OCI-LY1 (cell line): ENCODE measurements around the gene EFNB1.

ENCODE experiments used
- H2AFZ ChIP-seq: fragments of 200-600 bp; sonication (generic), shearing (Covaris generic); 2 replicates; pipeline ENCODE4 v1.6.0; 2014; ENCODE audit warnings: antibody characterized with exemption, mild to moderate bottlenecking, low read length
- H3F3A ChIP-seq: fragments of 200-600 bp; sonication (generic), shearing (Covaris generic); 2 replicates; pipeline ENCODE4 v1.6.0; 2014; ENCODE audit warnings: mild to moderate bottlenecking, antibody characterized with exemption, low read length, moderate library complexity; ENCODE audit not compliant: insufficient read depth
- H3K27ac ChIP-seq: fragments of 200-600 bp; sonication (generic); 2 replicates; pipeline ENCODE4 v1.5.1; 2014; ENCODE audit warnings: low read length, mixed run types, mild to moderate bottlenecking, low read depth; ENCODE audit not compliant: poor library complexity, severe bottlenecking
- H3K27me3 ChIP-seq: fragments of 200-600 bp; sonication (generic); 2 replicates; pipeline ENCODE4 v1.6.0; 2014; ENCODE audit warnings: antibody characterized with exemption, mild to moderate bottlenecking, low read length, moderate library complexity; ENCODE audit not compliant: insufficient read depth
- H3K36me3 ChIP-seq: fragments of 200-600 bp; sonication (generic); 2 replicates; pipeline ENCODE4 v1.6.1; 2014; ENCODE audit warnings: mild to moderate bottlenecking, antibody characterized with exemption, low read length, moderate library complexity, mixed read lengths; ENCODE audit not compliant: insufficient read depth
- H3K4me1 ChIP-seq: fragments of 200-600 bp; sonication (generic); 2 replicates; pipeline ENCODE4 v1.5.1; 2014; ENCODE audit warnings: mild to moderate bottlenecking, low read length, moderate library complexity; ENCODE audit not compliant: insufficient read depth, severe bottlenecking
- H3K4me2 ChIP-seq: fragments of 200-600 bp; sonication (generic), shearing (Covaris generic); 2 replicates; pipeline ENCODE4 v1.6.1; 2014; ENCODE audit warnings: low read length
- H3K4me3 ChIP-seq: fragments of 200-600 bp; sonication (generic); 2 replicates; pipeline ENCODE4 v1.5.1; 2014; ENCODE audit warnings: low read length, low read depth, mild to moderate bottlenecking, mixed read lengths; ENCODE audit not compliant: poor library complexity, severe bottlenecking
- H3K79me2 ChIP-seq: fragments of 200-600 bp; shearing (Covaris generic); 2 replicates; pipeline ENCODE4 v1.6.1; 2016; ENCODE audit warnings: mixed run types, low read length, mixed read lengths; ENCODE audit not compliant: insufficient read depth
- H3K9ac ChIP-seq: fragments of 200-600 bp; sonication (generic), shearing (Covaris generic); 2 replicates; pipeline ENCODE4 v1.6.1; 2014; ENCODE audit warnings: mild to moderate bottlenecking, low read length, mixed read lengths
- H3K9me2 ChIP-seq: fragments of 200-600 bp; sonication (generic), shearing (Covaris generic); 2 replicates; pipeline ENCODE4 v1.6.1; 2014; ENCODE audit warnings: low read depth, mild to moderate bottlenecking, low read length, mixed read lengths
- H3K9me3 ChIP-seq: fragments of 200-600 bp; shearing (Covaris generic); 2 replicates; pipeline ENCODE4 v1.6.1; 2014; ENCODE audit warnings: low read length, mixed read lengths
- H4K20me1 ChIP-seq: fragments of 200-600 bp; sonication (generic), shearing (Covaris generic); 2 replicates; pipeline ENCODE4 v1.6.0; 2016; ENCODE audit warnings: mild to moderate bottlenecking, low read length; ENCODE audit not compliant: insufficient read depth
- EZH2 ChIP-seq: fragments of 200-600 bp; sonication (generic), shearing (Covaris generic); IDR thresholded peaks from 2 replicates; pipeline ENCODE4 v1.8.0; 2017; ENCODE audit warnings: borderline replicate concordance, mixed run types, mild to moderate bottlenecking, antibody characterized with exemption, low read length, moderate library complexity, mixed read lengths
- TF ChIP-seq, protein P1 (sequence below): fragments of 200-600 bp; sonication (generic), shearing (Covaris generic); IDR thresholded peaks from 2 replicates; pipeline ENCODE4 v1.5.1; 2017; ENCODE audit warnings: mild to moderate bottlenecking, antibody characterized with exemption, low read length, moderate library complexity, mixed read lengths

Gene EFNB1

DNA sequence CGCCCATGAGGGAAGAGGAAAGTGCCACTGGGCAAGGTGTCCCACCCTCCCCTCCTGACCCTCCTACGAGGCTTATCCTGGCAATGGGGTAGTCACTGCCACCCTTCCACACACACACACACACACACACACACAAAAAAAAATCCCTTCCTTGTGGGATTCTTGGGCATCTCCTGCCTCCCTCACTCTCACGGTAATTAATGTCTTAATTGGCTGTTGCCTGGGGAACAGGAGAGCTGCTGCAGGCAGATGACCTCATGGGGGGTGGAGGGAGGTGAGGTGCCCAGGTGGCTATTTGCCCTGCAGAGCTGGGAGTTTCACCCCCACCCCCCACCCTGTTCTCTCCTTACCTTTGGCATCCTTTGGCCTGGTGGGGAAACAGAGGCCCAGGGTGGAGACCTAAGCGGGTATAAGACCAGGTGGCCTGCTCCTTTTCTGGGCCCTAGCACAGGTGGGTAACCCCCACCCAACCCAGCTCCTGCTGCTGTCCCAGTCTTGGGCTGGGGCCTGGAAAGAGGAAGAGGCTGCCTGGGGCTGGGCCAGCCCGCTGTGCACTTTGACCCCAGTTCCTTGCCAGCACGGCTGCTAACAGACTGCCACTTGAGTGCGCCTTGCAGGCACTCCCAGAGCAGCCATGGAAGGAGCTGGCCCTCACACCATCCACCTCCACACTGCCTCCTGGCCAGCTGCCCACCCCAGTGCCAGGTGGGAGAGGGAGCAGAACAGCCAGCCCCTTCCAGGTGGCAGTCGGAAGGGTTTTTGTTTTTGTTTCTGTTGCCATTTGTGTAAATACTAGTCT, 12.6 kb downstream of the EFNB1 start:
- Histone ChIP-seq H3K4me1 (no peaks in the 10 kb centered on the region), H3F3A (no peaks in the 10 kb centered on the region), H3K79me2 (no peaks in the 10 kb centered on the region), H3K4me3 (no peak overlapping the region), H3K9ac (no peak overlapping the region), H4K20me1 (no peaks in the 10 kb centered on the region), H3K36me3 (no peaks in the 10 kb centered on the region), H3K4me2 (no peak overlapping the region), H3K9me3 (no peaks in the 10 kb centered on the region), H3K9me2 (no peaks in the 10 kb centered on the region), H3K27me3 (no peaks in the 10 kb centered on the region), H3K27ac (no peak overlapping the region), H2AFZ (no peak overlapping the region)
- TF ChIP-seq, protein P1, sequence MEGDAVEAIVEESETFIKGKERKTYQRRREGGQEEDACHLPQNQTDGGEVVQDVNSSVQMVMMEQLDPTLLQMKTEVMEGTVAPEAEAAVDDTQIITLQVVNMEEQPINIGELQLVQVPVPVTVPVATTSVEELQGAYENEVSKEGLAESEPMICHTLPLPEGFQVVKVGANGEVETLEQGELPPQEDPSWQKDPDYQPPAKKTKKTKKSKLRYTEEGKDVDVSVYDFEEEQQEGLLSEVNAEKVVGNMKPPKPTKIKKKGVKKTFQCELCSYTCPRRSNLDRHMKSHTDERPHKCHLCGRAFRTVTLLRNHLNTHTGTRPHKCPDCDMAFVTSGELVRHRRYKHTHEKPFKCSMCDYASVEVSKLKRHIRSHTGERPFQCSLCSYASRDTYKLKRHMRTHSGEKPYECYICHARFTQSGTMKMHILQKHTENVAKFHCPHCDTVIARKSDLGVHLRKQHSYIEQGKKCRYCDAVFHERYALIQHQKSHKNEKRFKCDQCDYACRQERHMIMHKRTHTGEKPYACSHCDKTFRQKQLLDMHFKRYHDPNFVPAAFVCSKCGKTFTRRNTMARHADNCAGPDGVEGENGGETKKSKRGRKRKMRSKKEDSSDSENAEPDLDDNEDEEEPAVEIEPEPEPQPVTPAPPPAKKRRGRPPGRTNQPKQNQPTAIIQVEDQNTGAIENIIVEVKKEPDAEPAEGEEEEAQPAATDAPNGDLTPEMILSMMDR = no peak
- TF ChIP-seq EZH2 = no peak

DNA sequence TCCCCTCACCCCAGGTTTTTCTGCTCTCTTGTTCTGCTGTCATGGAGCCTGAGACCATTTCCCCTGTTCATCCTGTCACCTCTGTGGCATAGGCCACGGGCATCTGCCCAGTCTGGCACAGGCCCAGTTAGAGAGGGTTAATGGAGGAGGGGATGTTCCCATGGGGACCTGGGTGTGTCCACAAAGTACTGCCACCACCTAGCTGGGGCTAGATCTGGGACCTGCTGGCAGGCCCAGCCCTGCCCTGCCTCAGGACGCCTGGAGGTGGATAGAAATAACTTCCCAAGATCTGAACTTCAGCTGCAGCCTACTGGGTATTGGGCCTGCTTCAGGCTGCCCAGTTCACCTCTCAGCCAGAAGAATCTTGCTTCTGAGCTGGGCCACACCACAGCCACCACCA, 13.5 kb downstream of the EFNB1 start:
- H3K27me3 ChIP-seq = no peaks in the 10 kb centered on the region
- H3K9me2 ChIP-seq = no peaks in the 10 kb centered on the region
- H3K4me2 ChIP-seq = no peak overlapping the region
- no peaks in the 10 kb centered on the region for H3F3A ChIP-seq
- H3K4me3 ChIP-seq = no peak overlapping the region
- no peaks in the 10 kb centered on the region for H3K9me3 ChIP-seq
- H4K20me1 ChIP-seq = no peaks in the 10 kb centered on the region
- H3K79me2 ChIP-seq = no peaks in the 10 kb centered on the region
- H2AFZ ChIP-seq = no peak overlapping the region
- no peaks in the 10 kb centered on the region for H3K4me1 ChIP-seq
- TF ChIP-seq, protein P1 = no peak
- no peak for TF ChIP-seq EZH2
- H3K9ac ChIP-seq = no peak overlapping the region
- no peaks in the 10 kb centered on the region for H3K36me3 ChIP-seq
- no peak overlapping the region for H3K27ac ChIP-seq

DNA sequence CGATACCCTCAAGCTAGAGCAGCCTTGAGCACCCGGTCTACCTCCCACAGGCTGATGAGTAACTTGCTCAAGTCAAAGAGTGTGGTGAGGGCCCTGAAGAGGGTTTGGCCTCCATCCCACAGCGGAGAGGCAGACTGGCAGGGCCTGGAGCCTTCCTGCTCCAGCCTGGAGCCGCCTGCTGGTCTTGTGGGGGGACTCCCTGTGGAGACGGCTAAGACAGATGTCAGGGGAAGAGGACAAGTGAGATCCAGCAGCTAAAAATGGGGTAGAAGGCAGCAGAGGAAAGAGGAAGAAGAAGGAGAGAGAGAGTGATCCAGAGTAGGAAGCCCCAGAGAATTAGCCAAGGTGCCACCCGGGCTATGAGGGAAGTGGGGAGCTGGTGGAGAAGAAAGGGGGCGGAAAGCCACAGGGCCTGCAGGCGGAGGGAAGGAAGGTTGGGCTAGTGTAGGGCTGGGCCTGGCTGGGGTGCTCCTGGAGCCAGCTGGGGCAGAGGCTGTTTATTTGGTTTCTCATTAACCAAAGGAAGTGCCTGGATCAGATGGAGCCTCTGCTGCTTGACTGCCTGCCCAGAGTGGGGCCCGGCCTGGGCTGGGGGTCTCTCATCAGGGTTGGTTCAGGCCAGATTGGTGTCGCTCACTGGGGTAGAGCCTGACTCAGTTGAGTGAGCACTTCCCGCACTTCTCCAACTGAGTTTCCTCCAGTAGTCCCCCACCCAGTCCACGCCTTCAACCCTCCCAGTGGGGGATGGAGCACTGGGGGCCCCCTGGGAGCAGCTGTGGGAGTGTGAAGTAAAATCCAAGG, 14.2 kb downstream of the EFNB1 start:
- no peak overlapping the region for H3K4me3 ChIP-seq
- no peaks in the 10 kb centered on the region for H3K36me3 ChIP-seq
- H3K9ac ChIP-seq = no peak overlapping the region
- H3K79me2 ChIP-seq = no peaks in the 10 kb centered on the region
- H3F3A ChIP-seq = no peaks in the 10 kb centered on the region
- no peaks in the 10 kb centered on the region for H3K27me3 ChIP-seq
- no peaks in the 10 kb centered on the region for H3K9me2 ChIP-seq
- no peaks in the 10 kb centered on the region for H3K4me1 ChIP-seq
- H3K4me2 ChIP-seq = no peak overlapping the region
- no peaks in the 10 kb centered on the region for H3K9me3 ChIP-seq
- no peak for TF ChIP-seq EZH2
- TF ChIP-seq, protein P1 = no peak
- H2AFZ ChIP-seq = no peak overlapping the region
- H4K20me1 ChIP-seq = no peaks in the 10 kb centered on the region
- H3K27ac ChIP-seq = no peak overlapping the region
